Panc1 (cell line): Measurements from ENCODE around the gene GALNTL6. TPM values are rescaled to one million over a fixed set of nuclear protein-coding genes. Genes with fewer than 3 reads are reported as not detected.

Experiments
- ATAC-seq: fragments of 200-7000 bp; cut with Tn5 transposase; 2 replicates; pipeline ENCODE4 v1.9.1; 2020; ENCODE audit warnings: mild to moderate bottlenecking, moderate library complexity
- BruUV-seq: library from RNA; stranded (reverse); fragments of 400-500 nt; replicated peaks from 2 replicates; lab custom pipeline; 2021; lab: Mats Ljungman, UMichigan
- CTCF ChIA-PET: fragments of 300-600 bp; sonication (Branson Sonifier 250); formaldehyde crosslinking; loops from one replicate; lab custom pipeline; 2022; ENCODE audit warnings: antibody characterized with exemption; lab: Charles Lee
- POLR2A ChIA-PET: fragments of 300-600 bp; sonication (Branson Sonifier 250); formaldehyde crosslinking; loops from one replicate; lab custom pipeline; 2022; ENCODE audit warnings: antibody characterized with exemption; lab: Charles Lee
- DNase-seq: peaks from one replicate; pipeline ENCODE4 v3.0.0-alpha.2; 2010; ENCODE audit warnings: low read depth, low spot score
- H3K27ac ChIP-seq: 2 replicates; pipeline ENCODE4 v1.5.1; 2011; ENCODE audit warnings: mild to moderate bottlenecking, low read length, inconsistent platforms
- H3K27me3 ChIP-seq: fragments of 200-500 bp; sonication (Bioruptor generic); 2 replicates; pipeline ENCODE4 v1.6.0; 2014; ENCODE audit warnings: low read length, inconsistent platforms; ENCODE audit not compliant: control insufficient read depth, insufficient read depth
- H3K36me3 ChIP-seq: fragments of 200-500 bp; sonication (Bioruptor generic); 2 replicates; pipeline ENCODE4 v1.5.1; 2014; ENCODE audit warnings: inconsistent platforms, mild to moderate bottlenecking, low read length, moderate library complexity; ENCODE audit not compliant: control insufficient read depth, insufficient read depth
- H3K4me1 ChIP-seq: 2 replicates; pipeline ENCODE4 v1.5.1; 2011; ENCODE audit warnings: inconsistent platforms, mild to moderate bottlenecking, low read length, moderate library complexity; ENCODE audit not compliant: control insufficient read depth, insufficient read depth
- H3K4me3 ChIP-seq, 2 experiments: 2 replicates each; pipeline ENCODE4 v1.5.1; 2011 to 2012; ENCODE audit warnings: low read depth in 2 of 2, low read length in 2 of 2, mild to moderate bottlenecking in 2 of 2, inconsistent platforms in 1 of 2, moderate library complexity in 1 of 2
- H3K9me3 ChIP-seq: fragments of 200-500 bp; sonication (Bioruptor generic); 2 replicates; pipeline ENCODE4 v1.5.1; 2014; ENCODE audit warnings: low read depth, mild to moderate bottlenecking, inconsistent platforms, low read length, moderate library complexity; ENCODE audit not compliant: control insufficient read depth, insufficient read depth
- POLR2AphosphoS5 ChIP-seq: IDR thresholded peaks from 2 replicates; pipeline ENCODE4 v1.6.1; 2012; ENCODE audit warnings: mild to moderate bottlenecking, low read depth, low read length, moderate library complexity
- SIN3A ChIP-seq: IDR thresholded peaks from 2 replicates; pipeline ENCODE4 v1.6.1; 2012; ENCODE audit warnings: low read depth, mild to moderate bottlenecking, low read length, moderate library complexity, borderline replicate concordance; ENCODE audit not compliant: insufficient read depth
- TCF7L2 ChIP-seq: IDR thresholded peaks from 2 replicates; pipeline ENCODE4 v1.6.1; 2011; ENCODE audit warnings: mild to moderate bottlenecking, low read depth, low read length, inconsistent platforms
- in situ Hi-C: cut with HindIII; loops from 2 replicates; pipeline ENCODE4 v1.10.0; 2016; ENCODE audit warnings: low sequenced_read_pairs, low pct_unique_long_range_greater_than_20kb
- intact Hi-C: fragments of 100-400 bp; cut with micrococcal nuclease; formaldehyde crosslinking; loops from one replicate; pipeline ENCODE4 v1.10.0; 2022; ENCODE audit not compliant: unreplicated experiment
- total RNA-seq: library from RNA; stranded (reverse); gene quantifications from one replicate; pipeline ENCODE4 v1.2.1, GENCODE V29; 2021; ENCODE audit not compliant: unreplicated experiment
- TF ChIP-seq, protein P1 (sequence below): fragments of 450-650 bp; IDR thresholded peaks from 2 replicates; pipeline ENCODE4 v1.5.1; 2017; ENCODE audit warnings: mild to moderate bottlenecking
- TF ChIP-seq, protein P2 (sequence below), 2 experiments: IDR thresholded peaks; 2 replicates each; pipeline ENCODE4 v1.6.1; 2011 to 2012; ENCODE audit warnings: low read depth in 2 of 2, control low read depth in 1 of 2, low read length in 1 of 2, mild to moderate bottlenecking in 1 of 2, moderate library complexity in 1 of 2; ENCODE audit not compliant: insufficient read depth in 1 of 2

Gene GALNTL6
- total RNA-seq, 1 experiment from 2014 or later, result not detected

DNA sequence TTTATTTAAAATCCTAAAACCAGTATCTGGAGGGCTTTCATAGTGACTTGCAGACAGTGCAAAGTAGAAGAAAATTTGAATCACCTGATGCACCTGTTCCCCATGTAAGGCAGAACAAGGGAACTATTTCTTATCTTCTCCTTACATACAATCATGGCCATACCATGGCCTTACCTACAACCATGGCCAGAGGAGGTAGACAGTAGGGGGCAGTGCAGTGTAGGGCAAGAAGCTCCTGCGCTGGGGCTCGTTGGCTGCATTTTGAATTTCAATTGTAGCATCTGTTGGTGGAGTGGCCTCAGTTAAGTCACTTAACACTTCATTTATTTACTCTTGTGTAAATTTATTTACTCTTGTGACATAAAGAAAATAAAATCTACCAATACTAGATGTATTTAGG, 33.0 kb downstream of the GALNTL6 start:
- ChIA-PET CTCF (no interaction called here), POLR2A (no interaction called here)
- in situ Hi-C loops, result no loop called here
- H3K9me3 ChIP-seq, result no peaks in the 10 kb centered on the region
- no peaks in the 10 kb centered on the region for H3K36me3 ChIP-seq
- H3K27ac ChIP-seq, result no peak overlapping the region
- H3K4me1 ChIP-seq, result no peaks in the 10 kb centered on the region
- intact Hi-C loops, result loop anchor here (10.0 kb wide), 2 partner anchors 349 to 989 kb away; no protein-coding TSS in a partner anchor
- no TSS peak for BruUV-seq
- H3K4me3 ChIP-seq, result no peak overlapping the region
- DNase-seq (peak; percentile 5), ATAC-seq (no peak)
- no peaks in the 10 kb centered on the region for H3K27me3 ChIP-seq
- TF ChIP-seq, protein P1, sequence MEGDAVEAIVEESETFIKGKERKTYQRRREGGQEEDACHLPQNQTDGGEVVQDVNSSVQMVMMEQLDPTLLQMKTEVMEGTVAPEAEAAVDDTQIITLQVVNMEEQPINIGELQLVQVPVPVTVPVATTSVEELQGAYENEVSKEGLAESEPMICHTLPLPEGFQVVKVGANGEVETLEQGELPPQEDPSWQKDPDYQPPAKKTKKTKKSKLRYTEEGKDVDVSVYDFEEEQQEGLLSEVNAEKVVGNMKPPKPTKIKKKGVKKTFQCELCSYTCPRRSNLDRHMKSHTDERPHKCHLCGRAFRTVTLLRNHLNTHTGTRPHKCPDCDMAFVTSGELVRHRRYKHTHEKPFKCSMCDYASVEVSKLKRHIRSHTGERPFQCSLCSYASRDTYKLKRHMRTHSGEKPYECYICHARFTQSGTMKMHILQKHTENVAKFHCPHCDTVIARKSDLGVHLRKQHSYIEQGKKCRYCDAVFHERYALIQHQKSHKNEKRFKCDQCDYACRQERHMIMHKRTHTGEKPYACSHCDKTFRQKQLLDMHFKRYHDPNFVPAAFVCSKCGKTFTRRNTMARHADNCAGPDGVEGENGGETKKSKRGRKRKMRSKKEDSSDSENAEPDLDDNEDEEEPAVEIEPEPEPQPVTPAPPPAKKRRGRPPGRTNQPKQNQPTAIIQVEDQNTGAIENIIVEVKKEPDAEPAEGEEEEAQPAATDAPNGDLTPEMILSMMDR, result peak; percentile 44
- TF ChIP-seq SIN3A, result no peak

DNA sequence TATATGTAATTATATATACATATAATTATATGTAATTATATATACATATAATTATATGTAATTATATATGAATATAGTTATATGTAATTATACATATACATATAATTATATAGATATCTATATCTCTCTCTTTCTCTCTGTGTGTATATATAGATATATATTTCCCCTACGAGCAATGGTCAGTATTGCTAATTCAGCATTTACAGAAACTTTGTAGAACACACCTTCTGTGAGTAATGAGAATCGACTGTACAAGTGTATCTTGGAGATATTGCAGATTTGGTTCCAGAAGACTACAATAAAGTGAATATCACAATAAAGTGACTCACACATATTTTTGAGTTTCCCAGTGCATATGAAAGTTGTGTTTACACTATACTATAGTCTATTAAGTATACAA, 33.7 kb downstream of the GALNTL6 start:
- Histone ChIP-seq H3K4me1 (no peaks in the 10 kb centered on the region), H3K4me3 (no peak overlapping the region), H3K9me3 (no peaks in the 10 kb centered on the region), H3K27me3 (no peaks in the 10 kb centered on the region), H3K36me3 (no peaks in the 10 kb centered on the region), H3K27ac (no peak overlapping the region)
- in situ Hi-C loops, result no loop called here
- ChIA-PET CTCF (no interaction called here), POLR2A (no interaction called here)
- ATAC-seq (no peak), DNase-seq (no peak)
- TF ChIP-seq, protein P2, sequence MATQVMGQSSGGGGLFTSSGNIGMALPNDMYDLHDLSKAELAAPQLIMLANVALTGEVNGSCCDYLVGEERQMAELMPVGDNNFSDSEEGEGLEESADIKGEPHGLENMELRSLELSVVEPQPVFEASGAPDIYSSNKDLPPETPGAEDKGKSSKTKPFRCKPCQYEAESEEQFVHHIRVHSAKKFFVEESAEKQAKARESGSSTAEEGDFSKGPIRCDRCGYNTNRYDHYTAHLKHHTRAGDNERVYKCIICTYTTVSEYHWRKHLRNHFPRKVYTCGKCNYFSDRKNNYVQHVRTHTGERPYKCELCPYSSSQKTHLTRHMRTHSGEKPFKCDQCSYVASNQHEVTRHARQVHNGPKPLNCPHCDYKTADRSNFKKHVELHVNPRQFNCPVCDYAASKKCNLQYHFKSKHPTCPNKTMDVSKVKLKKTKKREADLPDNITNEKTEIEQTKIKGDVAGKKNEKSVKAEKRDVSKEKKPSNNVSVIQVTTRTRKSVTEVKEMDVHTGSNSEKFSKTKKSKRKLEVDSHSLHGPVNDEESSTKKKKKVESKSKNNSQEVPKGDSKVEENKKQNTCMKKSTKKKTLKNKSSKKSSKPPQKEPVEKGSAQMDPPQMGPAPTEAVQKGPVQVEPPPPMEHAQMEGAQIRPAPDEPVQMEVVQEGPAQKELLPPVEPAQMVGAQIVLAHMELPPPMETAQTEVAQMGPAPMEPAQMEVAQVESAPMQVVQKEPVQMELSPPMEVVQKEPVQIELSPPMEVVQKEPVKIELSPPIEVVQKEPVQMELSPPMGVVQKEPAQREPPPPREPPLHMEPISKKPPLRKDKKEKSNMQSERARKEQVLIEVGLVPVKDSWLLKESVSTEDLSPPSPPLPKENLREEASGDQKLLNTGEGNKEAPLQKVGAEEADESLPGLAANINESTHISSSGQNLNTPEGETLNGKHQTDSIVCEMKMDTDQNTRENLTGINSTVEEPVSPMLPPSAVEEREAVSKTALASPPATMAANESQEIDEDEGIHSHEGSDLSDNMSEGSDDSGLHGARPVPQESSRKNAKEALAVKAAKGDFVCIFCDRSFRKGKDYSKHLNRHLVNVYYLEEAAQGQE (IDR thresholded peaks at IDR 0.05; ENCODE audit: insufficient read depth in 1 of 2, low read depth in 2 of 2, low read length in 1 of 2), result no peak
- TF ChIP-seq SIN3A (no peak), POLR2AphosphoS5 (no peak), TCF7L2 (no peak)
- TF ChIP-seq, protein P1, result no peak
- intact Hi-C loops, result loop anchor here (10.0 kb wide), 2 partner anchors 348 to 988 kb away; no protein-coding TSS in a partner anchor
- BruUV-seq, result no TSS peak
